ENCODE results near the gene CACNB4. TPM values are rescaled to one million over a fixed set of nuclear protein-coding genes. Genes with fewer than 3 reads are reported as not detected.

Gene CACNB4
- total RNA-seq, 1 donor: 4.3 TPM

- Histone ChIP-seq H3K4me2 (ENCODE audit: insufficient read depth, low read length) (no peak overlapping the region), H3K9me3 (ENCODE audit: low read depth, low read length) (no peaks in the 10 kb centered on the region), H3K27ac (ENCODE audit: low read depth, low read length) (no peak overlapping the region), H3K36me3 (ENCODE audit: insufficient read depth, low read length) (no peaks in the 10 kb centered on the region), H3K4me3 (ENCODE audit: insufficient read depth, low read length) (no peak overlapping the region), H3K4me1 (ENCODE audit: insufficient read depth, low read length) (no peaks in the 10 kb centered on the region), H3K27me3 (ENCODE audit: insufficient read depth, low read length) (peaks cover 28% of the 10 kb centered on the region), H3K79me2 (ENCODE audit: insufficient read depth, low read length) (no peaks in the 10 kb centered on the region), H4K20me1 (ENCODE audit: insufficient read depth, low read length) (no peaks in the 10 kb centered on the region), H2AFZ (ENCODE audit: low read length) (no peak overlapping the region)
- no peak for DNase-seq (ENCODE audit: insufficient read length, low spot score, missing footprints)
- TF ChIP-seq CTCF (IDR thresholded peaks at IDR 0.05; ENCODE audit: extremely low read depth, low read depth, low read length): no peak
Observed at GRCh38 chr2:152037743-152038435, 61.0 kb downstream of the CACNB4 start.

GRCh38 chr2:152036611-152037469 is 62.0 kb downstream of the CACNB4 start:
- Histone ChIP-seq H3K4me1 (ENCODE audit: insufficient read depth, low read length) (no peaks in the 10 kb centered on the region), H2AFZ (ENCODE audit: low read length) (no peak overlapping the region), H3K4me3 (ENCODE audit: insufficient read depth, low read length) (no peak overlapping the region), H3K9me3 (ENCODE audit: low read depth, low read length) (no peaks in the 10 kb centered on the region), H3K36me3 (ENCODE audit: insufficient read depth, low read length) (no peaks in the 10 kb centered on the region), H4K20me1 (ENCODE audit: insufficient read depth, low read length) (no peaks in the 10 kb centered on the region), H3K27ac (ENCODE audit: low read depth, low read length) (no peak overlapping the region), H3K27me3 (ENCODE audit: insufficient read depth, low read length) (peaks cover 19% of the 10 kb centered on the region), H3K4me2 (ENCODE audit: insufficient read depth, low read length) (no peak overlapping the region), H3K79me2 (ENCODE audit: insufficient read depth, low read length) (no peaks in the 10 kb centered on the region)
- peak; percentile 88 for TF ChIP-seq CTCF (IDR thresholded peaks at IDR 0.05; ENCODE audit: extremely low read depth, low read depth, low read length)
- DNase-seq (ENCODE audit: insufficient read length, low spot score, missing footprints): peak; percentile 83

GRCh38 chr2:152034257-152034801 is 64.5 kb downstream of the CACNB4 start:
- no peaks in the 10 kb centered on the region for H3K79me2 ChIP-seq (ENCODE audit: insufficient read depth, low read length)
- no peak overlapping the region for H3K4me3 ChIP-seq (ENCODE audit: insufficient read depth, low read length)
- no peak overlapping the region for H2AFZ ChIP-seq (ENCODE audit: low read length)
- H3K4me2 ChIP-seq (ENCODE audit: insufficient read depth, low read length): no peak overlapping the region
- no peak overlapping the region for H3K27ac ChIP-seq (ENCODE audit: low read depth, low read length)
- no peak for TF ChIP-seq CTCF (IDR thresholded peaks at IDR 0.05; ENCODE audit: extremely low read depth, low read depth, low read length)
- H3K27me3 ChIP-seq (ENCODE audit: insufficient read depth, low read length): peaks cover 30% of the 10 kb centered on the region
- no peak for DNase-seq (ENCODE audit: insufficient read length, low spot score, missing footprints)
- H3K9me3 ChIP-seq (ENCODE audit: low read depth, low read length): no peaks in the 10 kb centered on the region
- H4K20me1 ChIP-seq (ENCODE audit: insufficient read depth, low read length): no peaks in the 10 kb centered on the region
- no peaks in the 10 kb centered on the region for H3K4me1 ChIP-seq (ENCODE audit: insufficient read depth, low read length)
- H3K36me3 ChIP-seq (ENCODE audit: insufficient read depth, low read length): no peaks in the 10 kb centered on the region
